H9 (cell line): ENCODE results near the gene LRIG1. TPM values are rescaled to one million over a fixed set of nuclear protein-coding genes. Genes with fewer than 3 reads are reported as not detected.

Experiments used
- DNase-seq: peaks from one replicate; pipeline ENCODE4 v3.0.0-alpha.2; 2017
- H2AFZ ChIP-seq: one replicate; pipeline ENCODE4 v1.6.1; 2013; ENCODE audit warnings: mild to moderate bottlenecking, low read length, control low read depth, moderate library complexity
- H2AK5ac ChIP-seq: 2 replicates; pipeline ENCODE4 v1.6.1; 2013; ENCODE audit warnings: low read length, control low read depth, mixed read lengths; ENCODE audit not compliant: insufficient read length
- H2BK120ac ChIP-seq: one replicate; pipeline ENCODE4 v1.6.1; 2013; ENCODE audit warnings: low read depth, mild to moderate bottlenecking, low read length, control low read depth, inconsistent platforms; ENCODE audit not compliant: poor library complexity, severe bottlenecking
- H2BK12ac ChIP-seq: 2 replicates; pipeline ENCODE4 v1.6.1; 2013; ENCODE audit warnings: low read length, control low read depth, mixed read lengths, low read depth; ENCODE audit not compliant: insufficient read length
- H2BK15ac ChIP-seq: 2 replicates; pipeline ENCODE4 v1.6.1; 2013; ENCODE audit warnings: low read depth, low read length, control low read depth
- H2BK20ac ChIP-seq: one replicate; pipeline ENCODE4 v1.6.1; 2013; ENCODE audit warnings: low read depth, mild to moderate bottlenecking, low read length, control low read depth, inconsistent platforms; ENCODE audit not compliant: poor library complexity, severe bottlenecking
- H2BK5ac ChIP-seq: 2 replicates; pipeline ENCODE4 v1.6.1; 2013; ENCODE audit warnings: low read length, control low read depth, mixed read lengths; ENCODE audit not compliant: insufficient read length
- H3K14ac ChIP-seq: 2 replicates; pipeline ENCODE4 v1.6.1; 2013; ENCODE audit warnings: low read length, control low read depth; ENCODE audit not compliant: insufficient read depth
- H3K18ac ChIP-seq: 2 replicates; pipeline ENCODE4 v1.6.1; 2013; ENCODE audit warnings: low read depth, mild to moderate bottlenecking, mixed read lengths, low read length, control low read depth; ENCODE audit not compliant: insufficient read length
- H3K23ac ChIP-seq: 2 replicates; pipeline ENCODE4 v1.6.1; 2013; ENCODE audit warnings: low read length, control low read depth, mixed read lengths, low read depth; ENCODE audit not compliant: insufficient read length
- H3K23me2 ChIP-seq: 2 replicates; pipeline ENCODE4 v1.6.1; 2013; ENCODE audit warnings: low read depth, mild to moderate bottlenecking, mixed read lengths, low read length, control low read depth; ENCODE audit not compliant: insufficient read length, poor library complexity, severe bottlenecking
- H3K27ac ChIP-seq: 2 replicates; pipeline ENCODE4 v1.5.1; 2013; ENCODE audit warnings: low read length, control low read depth, mixed read lengths, low read depth; ENCODE audit not compliant: insufficient read length
- H3K27me3 ChIP-seq: 2 replicates; pipeline ENCODE4 v1.6.1; 2013; ENCODE audit warnings: low read length, control low read depth, inconsistent platforms; ENCODE audit not compliant: insufficient read depth
- H3K4ac ChIP-seq: 2 replicates; pipeline ENCODE4 v1.6.1; 2013; ENCODE audit warnings: low read depth, mild to moderate bottlenecking, control low read depth, inconsistent platforms, low read length, moderate library complexity
- H3K4me1 ChIP-seq: 2 replicates; pipeline ENCODE4 v1.6.1; 2013; ENCODE audit warnings: low read length, control low read depth, inconsistent platforms; ENCODE audit not compliant: insufficient read depth
- H3K4me2 ChIP-seq: 2 replicates; pipeline ENCODE4 v1.6.1; 2013; ENCODE audit warnings: low read length, control low read depth, mixed read lengths; ENCODE audit not compliant: insufficient read length, insufficient read depth
- H3K56ac ChIP-seq: 2 replicates; pipeline ENCODE4 v1.6.1; 2013; ENCODE audit warnings: low read depth, mild to moderate bottlenecking, mixed read lengths, low read length, control low read depth; ENCODE audit not compliant: insufficient read length
- H3K79me1 ChIP-seq: 2 replicates; pipeline ENCODE4 v1.6.1; 2013; ENCODE audit warnings: low read depth, mild to moderate bottlenecking, moderate library complexity, low read length, control low read depth, inconsistent platforms; ENCODE audit not compliant: insufficient read depth, poor library complexity, severe bottlenecking
- H3K79me2 ChIP-seq: 2 replicates; pipeline ENCODE4 v1.6.1; 2013; ENCODE audit warnings: low read length, control low read depth, inconsistent platforms; ENCODE audit not compliant: insufficient read depth
- H3K9ac ChIP-seq: 2 replicates; pipeline ENCODE4 v1.6.1; 2013; ENCODE audit warnings: low read length, control low read depth, mixed read lengths; ENCODE audit not compliant: insufficient read length; ENCODE audit errors: extremely low read depth
- H3K9me3 ChIP-seq: one replicate; pipeline ENCODE4 v1.6.1; 2013; ENCODE audit warnings: low read depth, low read length, inconsistent platforms; ENCODE audit not compliant: control insufficient read depth
- H3T11ph ChIP-seq: one replicate; pipeline ENCODE4 v1.6.1; 2013; ENCODE audit warnings: mild to moderate bottlenecking, low read length, control low read depth, inconsistent platforms
- H4K20me1 ChIP-seq: one replicate; pipeline ENCODE4 v1.6.1; 2013; ENCODE audit not compliant: control insufficient read depth, insufficient read length, insufficient read depth
- H4K5ac ChIP-seq: 2 replicates; pipeline ENCODE4 v1.6.1; 2013; ENCODE audit warnings: low read depth, mild to moderate bottlenecking, mixed read lengths, low read length, control low read depth; ENCODE audit not compliant: insufficient read length
- H4K8ac ChIP-seq: replicated peaks from 2 replicates; pipeline ENCODE4 v1.6.1; 2013; ENCODE audit warnings: low read length, control low read depth, mixed read lengths, low read depth; ENCODE audit not compliant: insufficient read length
- H4K91ac ChIP-seq: 2 replicates; pipeline ENCODE4 v1.6.1; 2013; ENCODE audit warnings: low read depth, mild to moderate bottlenecking, moderate library complexity, mixed read lengths, low read length, control low read depth; ENCODE audit not compliant: insufficient read length
- H3K27ac Mint-ChIP-seq, 3 experiments: 2 replicates in 2 of 3; 3 replicates in 1 of 3; pipeline ENCODE4 v1.8.0; 2020 to 2021; ENCODE audit warnings: mixed read lengths in 3 of 3, mild to moderate bottlenecking in 1 of 3, moderate library complexity in 1 of 3
- H3K27me3 Mint-ChIP-seq: 2 replicates; pipeline ENCODE4 v1.8.0; 2021; ENCODE audit warnings: low read depth, mild to moderate bottlenecking, moderate library complexity, mixed read lengths
- H3K36me3 Mint-ChIP-seq, 3 experiments: 2 replicates in 2 of 3; 3 replicates in 1 of 3; pipeline ENCODE4 v1.8.0; 2020 to 2021; ENCODE audit warnings: low read depth in 3 of 3, mixed read lengths in 3 of 3; ENCODE audit not compliant: insufficient read depth in 1 of 3
- H3K4me1 Mint-ChIP-seq, 2 experiments: 2 replicates each; pipeline ENCODE4 v1.8.0; 2020; ENCODE audit warnings: mixed read lengths in 2 of 2
- H3K4me3 Mint-ChIP-seq, 2 experiments: 2 replicates in 1 of 2; 3 replicates in 1 of 2; pipeline ENCODE4 v1.8.0; 2020 to 2021; ENCODE audit warnings: mild to moderate bottlenecking in 2 of 2, mixed read lengths in 2 of 2, moderate library complexity in 1 of 2
- H3K9me3 Mint-ChIP-seq, 2 experiments: 2 replicates in 1 of 2; 3 replicates in 1 of 2; pipeline ENCODE4 v1.8.0; 2020; ENCODE audit warnings: mild to moderate bottlenecking in 2 of 2, mixed read lengths in 2 of 2, moderate library complexity in 1 of 2
- CTCF ChIP-seq: fragments of 200-600 bp; sonication (generic); conservative IDR thresholded peaks from 3 replicates; pipeline ENCODE4 v1.8.0; 2021; ENCODE audit warnings: antibody characterized with exemption, mild to moderate bottlenecking
- WGBS: extraction: QIAGEN DNeasy Blood & Tissue Kit; methylation state at CpG from one replicate; pipeline ENCODE4 v1.1.7; 2013; ENCODE audit warnings: missing lambda C conversion rate, low lambda C conversion rate, mixed read lengths; ENCODE audit not compliant: insufficient read length; ENCODE audit errors: extremely low coverage; 5-methylcytosine and 5-hydroxymethylcytosine counted together
- total RNA-seq: library from RNA; stranded (reverse); gene quantifications from 2 replicates; pipeline ENCODE4 v1.2.1, GENCODE V29; 2021

Gene LRIG1
- total RNA-seq, 1 experiment from 2014 or later: 70.3 TPM

DNA sequence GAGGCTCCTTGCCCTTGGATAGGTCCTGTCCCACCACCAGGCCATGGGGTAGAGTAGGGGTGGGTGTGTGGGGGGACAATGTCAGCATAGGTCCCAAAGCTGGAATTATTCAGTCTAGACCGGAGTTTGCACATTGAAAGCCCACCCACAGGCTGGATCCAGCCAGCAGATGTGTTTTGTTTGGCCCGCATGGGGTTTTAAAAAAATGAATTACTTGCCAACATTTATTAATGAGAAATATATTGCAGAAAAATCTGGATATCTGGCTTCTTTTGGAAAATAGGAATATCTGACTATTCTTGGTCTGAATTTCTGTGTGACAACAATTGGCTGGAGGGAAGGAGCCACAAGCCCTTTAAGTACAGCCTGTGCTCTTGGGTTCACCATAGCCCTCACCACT is 17.3 kb upstream of the LRIG1 start:
- peaks cover 12% of the 10 kb centered on the region in 2 experiments for H3K4me1 Mint-ChIP-seq
- H2AFZ ChIP-seq: no peak overlapping the region
- no peak overlapping the region for H4K8ac ChIP-seq
- no peak overlapping the region for H3T11ph ChIP-seq
- H3K9me3 ChIP-seq: no peaks in the 10 kb centered on the region
- H3K79me2 ChIP-seq: no peaks in the 10 kb centered on the region
- no peak overlapping the region for H3K27ac Mint-ChIP-seq
- no peaks in the 10 kb centered on the region for H4K20me1 ChIP-seq
- H2BK15ac ChIP-seq: no peak overlapping the region
- H4K5ac ChIP-seq: no peak overlapping the region
- H3K4me3 Mint-ChIP-seq: no peak overlapping the region
- no peaks in the 10 kb centered on the region; a peak in 2 of 7 replicates for H3K36me3 Mint-ChIP-seq
- no peak overlapping the region for H2BK12ac ChIP-seq
- no peak overlapping the region for H3K9ac ChIP-seq
- H3K27me3 ChIP-seq: no peaks in the 10 kb centered on the region
- no peak overlapping the region for H2AK5ac ChIP-seq
- H2BK120ac ChIP-seq: no peak overlapping the region
- H3K14ac ChIP-seq: no peak overlapping the region
- peaks cover 0 to 3% of the 10 kb centered on the region in 2 experiments; a peak in 1 of 5 replicates for H3K9me3 Mint-ChIP-seq
- H3K23ac ChIP-seq: no peak overlapping the region
- H2BK5ac ChIP-seq: no peak overlapping the region
- no peak overlapping the region for H4K91ac ChIP-seq
- peaks cover 14% of the 10 kb centered on the region; the same call in 1 of the 2 replicates for H3K27me3 Mint-ChIP-seq
- H3K23me2 ChIP-seq: no peaks in the 10 kb centered on the region
- no peak overlapping the region for H3K4ac ChIP-seq
- H3K4me1 ChIP-seq: no peaks in the 10 kb centered on the region; the same call in 1 of the 2 replicates
- no peak overlapping the region for H3K27ac ChIP-seq
- H2BK20ac ChIP-seq: no peak overlapping the region
- H3K56ac ChIP-seq: no peak overlapping the region
- H3K18ac ChIP-seq: no peak overlapping the region
- TF ChIP-seq CTCF: no peak
- H3K79me1 ChIP-seq: no peaks in the 10 kb centered on the region
- no peak for DNase-seq
- no CpG with 5 or more reads among the region's 2 CpGs for WGBS
- H3K4me2 ChIP-seq: no peak overlapping the region
